Gastrocnemius medialis (tissue), 4 donors: Measurements from ENCODE around the gene MAST4.

Experiments used
- CTCF ChIP-seq, 5 experiments: fragments of 450-650 bp in 3 of 5; fragments of 200-600 bp in 2 of 5; sonication (generic) in 2 of 5; IDR thresholded peaks in 4 of 5; conservative IDR thresholded peaks in 1 of 5; 1 replicate in 4 of 5; 2 replicates in 1 of 5; pipeline ENCODE4 v1.5.1; 2016 to 2019; ENCODE audit warnings: antibody characterized with exemption in 5 of 5, mild to moderate bottlenecking in 3 of 5, moderate library complexity in 3 of 5
- POLR2A ChIP-seq, 2 donors: fragments of 450-650 bp; IDR thresholded peaks; one replicate each; pipeline ENCODE4 v1.6.1; 2017; ENCODE audit warnings: antibody characterized with exemption in 2 of 2, mild to moderate bottlenecking in 2 of 2, moderate library complexity in 2 of 2

- TF ChIP-seq CTCF (IDR thresholded peaks at IDR 0.05 in 4 of 5, conservative IDR thresholded peaks at IDR 0.05 in 1 of 5) (no peak), POLR2A (IDR thresholded peaks at IDR 0.05) (no peak)
Measured at GRCh38 chr5:66779528-66779927, 183.3 kb downstream of the MAST4 start.
